Glomerular visceral epithelial cell (primary cell): ENCODE measurements around the gene SUN1.
A peak's percentile ranks its signal among the peaks of the same experiment; 100 is the strongest.

ENCODE experiments used
- DNase-seq: peaks from one replicate; pipeline ENCODE4 v3.0.0-alpha.2; 2016; ENCODE audit errors: extremely low spot score

Gene SUN1

DNA sequence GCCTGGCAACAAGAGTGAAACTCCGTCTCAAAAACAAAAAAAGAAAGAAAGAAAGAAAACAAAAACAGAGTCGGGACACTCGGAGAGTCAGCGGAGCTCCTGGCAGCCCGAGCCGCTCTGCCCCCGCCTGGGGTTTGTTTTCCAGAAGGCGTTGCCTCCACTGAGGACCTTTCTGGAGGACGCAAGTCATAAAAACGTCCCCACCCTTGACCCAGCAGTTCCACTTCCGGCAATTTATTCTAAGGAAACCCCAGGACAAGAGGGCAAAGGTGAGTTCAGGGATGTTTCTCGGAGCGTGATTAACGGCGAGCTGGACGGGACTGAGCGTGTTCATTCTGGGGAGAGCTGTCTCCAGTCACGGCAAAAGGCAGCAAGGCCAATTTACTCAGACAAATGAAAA lies 27.0 kb upstream of the SUN1 start:
- DNase-seq, result no peak

DNA sequence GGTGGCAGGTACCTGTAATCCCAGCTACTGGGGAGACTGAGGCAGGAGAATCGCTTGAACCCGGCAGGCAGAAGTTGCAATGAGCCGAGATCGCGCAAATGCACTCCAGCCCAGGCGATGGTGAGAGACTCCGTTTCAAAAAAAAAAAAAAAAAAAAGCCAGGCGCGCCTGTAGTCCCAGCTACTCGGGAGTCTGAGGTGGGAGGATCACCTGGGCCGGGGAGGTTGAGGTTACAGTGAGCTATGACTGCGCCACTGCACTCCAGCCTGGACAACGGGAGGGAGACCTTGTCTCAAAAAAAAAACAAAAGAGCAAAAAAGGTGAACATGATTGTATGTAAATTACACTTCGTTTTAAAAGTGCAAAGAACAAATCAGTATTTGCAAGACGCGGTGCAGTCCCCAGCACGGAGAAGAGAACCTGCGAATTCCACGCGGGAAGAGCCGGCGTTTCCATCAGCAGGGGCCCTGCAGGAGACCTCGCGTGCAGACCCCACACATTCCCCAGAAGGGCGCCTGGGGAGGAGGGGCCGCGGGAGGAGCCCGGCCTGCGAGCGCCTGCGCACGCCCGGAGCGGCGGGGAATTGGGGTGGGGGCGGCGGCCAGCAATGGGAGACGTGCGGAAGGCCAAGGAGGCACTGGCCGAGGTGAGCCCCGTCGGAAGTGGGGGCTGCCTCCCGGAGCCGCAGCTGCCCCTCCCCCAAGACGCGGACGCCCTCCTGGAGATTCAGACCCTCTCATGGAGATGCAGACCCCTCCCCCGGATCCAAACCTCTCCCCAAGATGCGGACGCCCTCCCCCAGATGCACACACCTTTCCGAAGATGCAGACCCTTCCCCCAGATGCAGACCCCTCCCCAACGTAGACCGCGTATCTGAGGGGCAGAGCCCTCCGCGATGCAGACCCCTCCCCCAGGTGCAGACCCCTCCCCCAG lies 16.7 kb upstream of the SUN1 start:
- DNase-seq, result no peak

DNA sequence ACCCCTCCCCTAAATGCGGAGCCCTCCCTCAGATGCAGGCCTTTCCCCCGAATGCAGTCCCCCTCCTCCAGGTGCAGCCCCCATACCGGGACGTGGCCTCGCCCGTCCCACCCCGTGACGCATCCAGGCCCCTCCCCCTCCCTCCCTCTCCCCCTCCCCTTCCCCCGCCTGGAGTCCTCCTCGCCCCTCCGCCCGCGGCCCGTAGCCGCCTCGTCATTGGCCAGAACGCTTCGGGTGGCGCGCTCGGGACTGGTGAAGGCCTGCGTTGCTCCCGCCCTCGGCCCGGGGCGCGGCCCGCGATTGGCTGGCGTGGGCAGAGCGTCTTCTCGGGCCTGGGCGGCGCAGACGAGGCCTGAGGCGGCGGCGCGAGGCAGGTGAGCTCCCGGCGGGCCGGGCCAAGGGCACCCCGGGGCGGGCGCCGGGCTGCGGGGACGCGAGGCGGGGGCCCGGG lies 16.0 kb upstream of the SUN1 start:
- peak; percentile 97 for DNase-seq

DNA sequence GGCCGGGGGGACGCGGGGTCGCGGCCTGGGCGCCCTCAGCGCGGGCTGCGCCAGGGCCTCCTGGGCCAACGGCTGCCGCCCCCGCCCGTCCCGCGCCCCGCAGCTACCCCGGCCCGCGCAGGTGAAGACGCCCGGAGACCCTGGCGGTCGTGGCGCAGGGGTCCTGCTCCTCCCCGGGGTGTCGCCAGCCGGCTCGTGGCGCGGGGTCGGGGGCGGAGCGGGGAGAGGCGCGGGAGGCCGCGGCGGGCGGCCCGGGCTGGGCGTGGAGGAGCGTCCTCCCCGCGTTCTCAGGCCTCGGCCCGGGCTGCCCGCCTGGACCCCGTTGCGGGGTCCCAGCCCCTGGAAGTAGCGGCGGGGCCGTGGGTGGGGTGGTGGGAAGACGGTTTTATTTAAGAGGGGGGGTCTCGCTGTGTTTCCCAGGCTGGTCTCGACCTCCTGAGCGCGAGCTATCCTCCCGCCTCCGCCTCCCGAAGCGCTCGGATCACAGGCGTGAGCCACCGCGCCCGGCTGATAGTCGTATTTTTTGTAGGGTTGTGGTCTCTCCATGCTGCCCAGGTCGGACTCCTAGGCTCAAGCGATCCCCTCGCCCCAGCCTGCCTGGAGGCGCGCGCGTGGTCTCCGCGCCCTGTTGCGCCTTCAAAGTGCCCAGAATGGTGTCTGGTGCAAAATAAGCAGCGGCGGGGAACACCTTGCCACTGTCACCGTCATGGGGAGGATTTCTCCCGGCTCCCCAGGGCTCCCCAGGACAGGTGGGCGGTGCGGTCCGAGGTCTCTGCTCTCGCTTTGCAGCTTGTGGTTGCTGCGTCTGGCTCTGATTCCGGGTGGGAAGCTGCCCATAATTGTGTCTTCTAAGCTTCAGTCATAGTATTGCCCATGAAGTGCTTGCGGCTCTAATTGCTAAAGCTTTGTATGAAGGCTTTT lies 15.3 kb upstream of the SUN1 start:
- DNase-seq, result peak; percentile 40

DNA sequence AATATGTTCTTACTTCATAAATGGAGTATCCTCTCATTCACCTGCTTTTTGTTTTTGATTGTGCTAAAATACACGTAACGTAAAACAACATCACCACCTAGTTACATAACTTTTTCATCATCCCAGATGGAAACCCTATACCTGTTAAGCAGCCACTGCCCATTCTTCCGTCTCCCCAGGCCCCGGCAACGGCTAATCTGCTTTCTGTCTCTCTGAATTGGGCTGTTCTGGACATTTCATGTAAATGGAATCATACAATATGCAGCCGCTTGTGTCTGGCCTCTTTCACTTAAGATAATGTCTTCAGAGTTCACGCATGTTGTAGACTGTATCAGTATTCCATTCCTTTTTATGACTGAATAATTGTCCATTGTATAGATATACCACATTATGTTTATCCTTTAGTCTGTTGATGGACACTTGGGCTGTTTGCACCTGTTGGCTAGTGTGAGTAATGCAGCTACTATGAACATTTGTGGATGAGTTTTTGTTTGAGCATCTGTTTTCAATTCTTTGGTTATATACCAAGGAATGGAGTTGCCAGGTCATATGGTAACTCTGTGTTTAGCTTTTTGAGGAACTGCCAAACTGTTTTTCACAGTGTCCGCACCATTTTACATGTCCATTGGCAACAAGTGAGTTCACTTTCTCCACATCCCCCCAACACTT lies 14.1 kb upstream of the SUN1 start:
- DNase-seq, result peak; percentile 24

DNA sequence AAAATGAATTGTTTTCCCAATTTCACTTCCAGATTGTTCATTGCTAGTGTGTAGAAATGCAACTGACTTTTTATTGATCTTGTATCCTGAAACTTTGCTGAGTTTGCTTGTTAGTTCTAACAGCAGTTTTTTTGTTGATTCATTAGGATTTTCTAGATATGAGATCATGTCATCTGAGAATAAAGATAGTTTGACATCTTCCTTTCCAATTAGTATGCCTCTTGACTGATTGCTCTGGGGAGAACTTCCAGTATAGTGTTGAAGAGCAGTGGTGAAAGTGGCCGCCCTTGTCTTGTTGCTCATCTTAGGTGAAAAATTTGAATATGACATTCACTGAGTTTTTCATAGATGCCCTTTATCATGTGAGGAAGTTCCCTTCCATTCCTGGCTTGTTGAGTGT lies 11.9 kb upstream of the SUN1 start:
- no peak for DNase-seq

DNA sequence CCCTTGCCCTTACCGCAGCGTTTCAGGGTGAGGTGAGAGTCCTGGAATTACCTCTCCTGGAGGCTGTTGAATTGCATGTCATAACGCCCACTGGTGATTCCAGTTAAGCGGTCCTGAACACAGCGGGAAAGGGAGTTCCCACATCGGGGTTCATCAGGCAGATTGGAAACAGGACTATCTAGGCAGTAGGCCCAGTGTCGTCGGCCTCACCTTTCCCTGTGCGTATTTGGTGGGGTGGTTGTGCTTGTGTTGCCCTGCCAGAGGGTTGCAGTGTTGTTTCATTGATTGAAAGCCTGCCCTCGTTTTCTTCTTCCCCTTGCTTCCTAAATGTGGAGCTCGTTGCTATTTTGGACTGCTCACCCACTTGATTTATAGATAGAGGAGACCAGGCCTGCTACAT lies 10.6 kb upstream of the SUN1 start:
- DNase-seq, result no peak

DNA sequence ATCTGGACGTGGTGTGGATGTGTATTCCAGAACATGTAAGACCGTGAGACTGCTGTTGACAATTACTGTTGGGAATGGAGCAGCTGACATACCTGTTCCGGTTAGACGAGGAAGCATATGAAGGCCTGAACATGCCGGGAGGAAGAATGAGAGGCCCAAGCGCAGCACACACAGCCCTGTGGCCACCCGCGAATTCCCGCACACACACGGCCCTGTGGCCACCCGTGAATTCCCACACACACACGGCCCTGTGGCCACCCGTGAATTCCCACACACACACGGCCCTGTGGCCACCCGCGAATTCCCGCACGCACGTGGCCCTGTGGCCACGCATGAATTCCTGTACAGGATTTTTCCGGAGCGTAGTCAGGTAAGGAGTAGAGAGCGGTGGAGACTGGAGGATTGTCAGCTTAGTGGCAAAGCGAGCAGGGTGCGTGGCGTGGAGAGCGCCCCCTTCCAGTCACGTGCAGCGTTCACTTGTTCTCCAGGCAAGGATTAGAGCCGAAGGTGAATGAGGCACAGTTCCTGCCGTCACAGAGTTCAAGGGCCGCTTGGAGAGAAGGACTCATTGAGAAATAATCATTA lies 9.5 kb upstream of the SUN1 start:
- no peak for DNase-seq

DNA sequence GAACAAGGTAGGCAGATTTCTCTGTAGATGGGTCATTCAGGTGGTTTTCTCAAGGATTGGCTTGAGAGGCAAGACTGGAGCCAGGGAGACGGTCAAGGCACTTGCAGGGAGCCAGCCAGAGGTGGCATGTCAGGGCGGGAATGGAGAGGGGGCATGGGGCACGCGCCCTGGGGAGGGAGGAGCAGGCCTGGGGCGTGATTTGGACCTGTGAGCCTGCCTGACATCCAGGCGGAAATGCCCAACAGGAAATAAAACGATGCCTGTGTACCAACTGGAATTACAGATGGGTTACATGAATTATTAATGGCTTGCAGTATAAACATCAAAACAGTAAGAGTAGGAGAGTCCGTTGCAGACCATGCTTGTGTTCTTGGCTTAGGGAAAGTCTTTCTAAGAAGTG lies 8.6 kb upstream of the SUN1 start:
- no peak for DNase-seq

DNA sequence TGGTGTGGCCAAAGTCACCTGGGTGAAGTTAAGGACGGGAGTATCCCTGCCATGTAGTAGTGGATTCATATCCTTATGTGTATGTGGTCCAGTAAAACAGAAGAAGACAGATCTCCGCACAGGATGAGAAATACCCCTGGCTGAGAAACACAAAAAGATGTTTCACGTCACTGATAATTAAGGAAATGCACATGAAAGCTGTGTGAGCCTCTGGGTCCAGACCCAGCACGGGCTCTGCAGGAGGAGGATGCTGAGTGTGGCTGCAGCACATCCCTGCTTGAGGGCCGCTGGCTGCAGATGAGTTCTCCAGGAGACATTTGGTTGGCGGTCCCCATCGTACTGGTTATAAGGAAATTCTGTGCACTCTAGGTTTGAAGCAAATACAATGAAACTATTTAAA lies 8.2 kb upstream of the SUN1 start:
- no peak for DNase-seq

DNA sequence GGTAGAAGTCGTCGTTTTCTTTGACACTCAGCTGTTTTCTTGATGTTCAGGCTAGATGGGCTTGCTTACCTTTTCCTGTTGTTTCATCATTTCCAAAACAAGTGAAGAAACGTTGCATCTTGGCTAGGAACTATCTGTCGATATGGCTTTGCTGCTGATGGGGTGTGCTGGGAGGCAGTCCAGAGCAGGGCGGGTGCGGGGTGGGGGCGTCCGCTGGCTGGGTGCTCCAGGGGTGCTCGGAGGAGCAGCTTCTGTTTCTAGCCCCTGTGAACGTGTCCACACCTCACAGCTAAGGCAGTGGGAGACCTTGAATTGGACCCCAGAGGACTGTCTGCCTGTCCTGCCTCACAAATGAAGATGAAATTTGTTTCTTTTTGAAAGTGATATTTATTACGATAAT lies 7.6 kb upstream of the SUN1 start:
- no peak for DNase-seq

DNA sequence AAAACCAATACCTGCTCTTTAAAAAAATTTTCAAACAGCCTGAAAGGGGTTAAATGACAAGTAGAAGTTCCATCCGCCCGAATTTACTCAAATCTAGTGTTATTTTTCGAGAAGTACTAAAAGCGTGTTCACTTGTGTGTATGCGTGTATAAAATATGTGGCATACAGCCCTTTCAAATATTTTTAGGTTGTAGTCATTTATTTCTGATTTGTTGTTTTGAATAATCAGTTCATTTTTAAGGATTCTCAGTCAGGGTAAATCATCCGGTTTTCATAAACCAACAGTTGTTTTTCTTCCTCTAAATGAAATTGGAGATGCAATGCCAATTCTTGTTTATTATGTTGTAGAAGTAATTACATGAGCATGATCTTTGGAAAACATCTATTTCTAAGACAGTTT lies 6.9 kb upstream of the SUN1 start:
- no peak for DNase-seq

DNA sequence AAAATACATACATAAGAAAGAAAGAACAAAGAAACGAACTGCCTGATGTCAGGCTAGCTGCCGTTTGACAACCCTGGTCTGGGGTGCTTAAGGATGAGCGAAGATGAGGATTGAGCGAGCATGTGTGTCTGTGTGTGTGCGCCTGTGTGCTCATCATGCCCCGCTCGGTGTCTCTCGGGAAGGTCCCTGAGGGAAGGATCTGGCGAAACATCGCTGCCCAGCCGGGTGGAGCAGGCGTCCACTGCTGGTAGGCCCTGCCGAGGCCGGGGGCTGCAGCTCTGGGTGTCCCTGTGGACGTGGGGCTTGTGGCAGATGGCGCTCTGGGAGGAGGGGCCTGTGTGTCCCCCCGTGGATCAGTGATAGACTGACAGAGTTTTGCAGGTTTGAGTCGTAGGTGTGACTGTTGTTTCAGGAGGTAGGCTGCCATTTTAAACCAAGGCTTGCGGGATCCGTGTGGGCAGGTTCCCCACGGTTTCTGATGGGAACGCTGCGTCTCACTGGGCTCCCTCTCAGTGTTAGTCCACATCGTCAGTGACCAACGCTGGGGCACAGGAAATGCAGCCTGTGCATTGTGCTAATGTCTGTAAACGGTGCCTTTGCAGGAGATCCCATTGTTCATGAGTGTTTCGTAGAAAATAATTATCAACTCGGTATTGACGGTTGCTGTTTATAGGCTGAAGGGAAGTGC lies 5.9 kb upstream of the SUN1 start:
- no peak for DNase-seq

DNA sequence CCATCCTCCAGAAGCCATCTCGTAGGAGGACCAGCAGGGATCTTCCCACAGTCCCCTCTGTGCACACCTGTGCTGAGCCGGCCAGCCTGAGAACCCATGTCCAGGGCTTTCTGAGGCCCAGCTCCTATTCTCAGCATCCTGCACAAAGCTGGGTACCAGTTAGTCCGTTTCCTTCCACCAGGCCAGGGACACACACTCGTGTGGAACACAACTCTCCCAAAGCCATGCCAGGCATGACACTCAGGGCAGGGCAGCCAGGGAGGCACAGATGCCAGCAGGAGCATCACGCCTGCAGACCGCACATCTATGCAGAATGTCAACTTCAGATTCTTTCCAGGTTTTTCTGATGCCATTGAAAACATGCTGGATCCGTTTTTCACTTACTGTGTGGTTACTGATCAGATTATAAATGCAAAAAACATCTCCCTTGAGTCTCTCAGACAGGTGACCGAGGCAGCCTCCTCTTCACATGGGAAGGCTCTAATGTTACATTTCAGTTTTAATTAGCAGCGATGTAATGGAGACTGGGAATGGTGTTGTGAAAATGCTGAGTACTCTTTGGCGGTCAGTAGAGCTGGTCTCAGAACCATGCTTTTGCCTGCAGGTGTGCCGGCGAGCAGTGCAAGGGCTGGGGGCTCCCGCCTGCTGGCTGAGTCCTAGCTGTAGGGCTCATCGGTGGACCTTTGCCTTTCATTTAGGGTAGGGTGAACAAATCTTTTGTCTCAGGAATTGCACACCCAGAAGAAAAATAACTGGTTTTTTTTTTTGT lies 3.3 kb upstream of the SUN1 start:
- DNase-seq, result no peak

DNA sequence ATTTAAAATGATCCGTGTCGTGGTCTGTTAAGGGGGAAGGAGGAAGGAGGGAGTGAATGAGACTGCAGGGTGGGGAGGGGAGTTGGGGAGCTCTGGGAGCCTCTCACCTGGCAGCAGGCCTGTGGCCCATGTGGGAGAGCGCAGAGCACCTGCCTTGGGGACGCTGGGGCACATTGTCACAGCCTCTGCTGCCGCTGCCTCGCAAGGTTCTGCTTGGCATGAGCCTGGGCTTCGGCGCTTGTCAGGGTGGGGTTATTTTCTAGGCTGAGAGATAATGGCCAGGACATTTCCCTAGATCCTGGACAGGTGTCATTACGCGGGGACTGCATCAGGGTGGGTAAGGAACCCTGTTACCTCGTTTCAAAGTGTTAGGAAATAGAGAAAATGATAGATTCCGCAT lies 2.2 kb upstream of the SUN1 start:
- DNase-seq, result no peak

DNA sequence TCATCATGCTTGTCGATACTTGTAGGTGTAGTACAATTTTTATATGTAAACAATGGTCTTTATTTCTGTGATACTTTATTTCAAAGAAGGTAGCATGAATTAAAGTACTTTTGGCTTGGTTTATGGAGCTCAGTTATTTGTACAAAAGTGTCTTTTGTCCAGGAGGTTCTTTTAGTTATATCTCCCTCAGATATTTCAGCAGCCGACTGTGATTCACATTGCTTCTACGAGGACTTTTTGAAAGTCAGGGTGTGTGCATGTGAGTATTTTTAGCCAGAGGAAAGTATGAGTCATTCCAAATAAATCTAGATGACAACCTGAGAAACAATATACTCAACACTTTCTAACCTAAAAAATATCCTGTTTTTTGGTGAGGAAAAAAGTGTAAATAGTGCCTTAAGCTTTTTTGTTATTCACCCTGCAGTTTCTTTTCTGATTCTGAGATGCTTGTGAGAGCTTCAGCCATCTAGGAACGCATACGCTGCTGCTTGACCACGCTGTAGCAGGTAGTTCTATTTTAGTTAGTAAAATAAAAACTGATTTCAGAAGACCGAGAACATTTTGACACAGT lies 595 bp upstream of the SUN1 start:
- DNase-seq, result peak; percentile 76

DNA sequence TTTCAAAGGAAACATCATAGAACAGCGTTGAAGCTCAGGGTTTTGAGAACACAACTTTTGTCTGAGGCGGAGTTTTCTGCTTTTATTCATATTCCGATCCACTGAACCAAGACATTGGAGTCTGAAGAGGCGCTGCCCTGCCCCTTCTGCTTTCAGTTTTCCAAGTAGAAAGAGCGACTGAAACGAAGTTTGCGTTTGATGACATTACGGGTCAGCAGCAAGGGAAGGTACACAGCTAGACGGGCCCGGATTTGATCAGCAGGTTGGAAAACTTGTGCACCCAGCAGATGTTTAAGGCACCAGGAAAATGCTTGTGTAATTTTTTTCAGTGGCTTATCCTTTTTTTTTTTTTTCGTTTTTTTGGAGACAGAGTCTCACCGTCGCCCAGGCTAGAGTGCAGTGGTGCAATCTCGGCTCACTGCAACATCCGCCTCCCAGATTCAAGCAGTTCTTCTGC lies 720 bp downstream of the SUN1 start:
- DNase-seq, result no peak

DNA sequence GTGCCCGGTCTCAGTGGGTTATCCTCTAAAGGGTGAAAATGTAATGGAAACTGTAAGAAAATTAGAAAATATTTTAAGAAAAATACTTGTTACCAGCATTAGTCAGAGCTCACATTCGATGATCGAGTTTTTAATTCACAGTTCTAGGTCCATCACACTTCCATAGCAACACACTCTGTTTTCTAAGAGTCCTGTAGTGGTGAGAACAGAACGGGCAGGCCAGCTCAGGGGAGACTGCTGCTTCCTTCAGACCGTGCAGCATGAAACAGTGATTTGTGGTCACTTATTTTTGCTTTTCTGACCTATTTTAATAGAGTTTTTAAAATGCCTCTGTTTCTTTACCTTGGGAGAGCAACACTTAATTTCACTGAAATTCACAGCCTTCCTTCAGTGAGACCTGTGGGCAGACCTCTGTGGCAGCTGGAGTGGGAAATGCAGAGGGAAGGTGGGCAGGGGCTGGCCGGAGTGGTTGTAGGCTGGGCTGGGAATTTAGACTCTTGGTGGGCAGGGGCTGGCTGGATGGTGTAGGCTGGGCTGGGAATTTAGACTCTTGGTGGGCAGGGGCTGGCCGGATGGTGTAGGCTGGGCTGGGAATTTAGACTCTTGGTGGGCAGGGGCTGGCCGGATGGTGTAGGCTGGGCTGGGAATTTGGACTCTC lies 1.5 kb downstream of the SUN1 start:
- DNase-seq, result no peak

DNA sequence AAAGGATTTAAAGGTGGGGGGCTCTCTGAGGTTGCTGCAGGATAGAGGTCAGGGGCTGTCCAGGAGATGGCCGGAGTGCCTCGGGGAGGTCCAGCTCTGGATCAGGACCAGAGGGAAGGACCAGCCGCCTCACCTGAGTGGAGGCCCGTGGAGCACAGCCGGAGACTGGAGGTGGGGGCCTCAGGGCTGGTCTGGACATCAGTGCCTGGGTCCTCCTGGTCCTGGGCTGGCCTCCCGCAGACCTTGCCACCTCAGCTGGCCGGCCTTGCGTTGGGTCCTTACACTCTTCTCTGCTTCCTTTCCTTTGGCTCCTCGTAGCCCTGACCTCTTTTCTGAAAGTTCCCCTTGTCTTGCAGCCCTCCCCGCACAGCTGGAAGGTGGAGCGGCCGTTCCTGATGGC lies 2.0 kb downstream of the SUN1 start:
- no peak for DNase-seq
